ENCODE data around the gene PITRM1.

Gene PITRM1

GRCh38 chr10:3137958-3138726 lies 34.4 kb downstream of the PITRM1 start:
- no peak for DNase-seq (ENCODE audit: low spot score)
- TF ChIP-seq CTCF (IDR thresholded peaks at IDR 0.05; ENCODE audit: extremely low read depth, missing control alignments), result no peak

- no peak for DNase-seq (ENCODE audit: low spot score)
- no peak for TF ChIP-seq CTCF (IDR thresholded peaks at IDR 0.05; ENCODE audit: extremely low read depth, missing control alignments)
Measured at GRCh38 chr10:3136763-3137611, 35.6 kb downstream of the PITRM1 start.

- no peak for DNase-seq (ENCODE audit: low spot score)
- TF ChIP-seq CTCF (IDR thresholded peaks at IDR 0.05; ENCODE audit: extremely low read depth, missing control alignments), result no peak
Measured at GRCh38 chr10:3136336-3136735, 36.2 kb downstream of the PITRM1 start.

GRCh38 chr10:3135006-3135405 lies 37.6 kb downstream of the PITRM1 start:
- TF ChIP-seq CTCF (IDR thresholded peaks at IDR 0.05; ENCODE audit: extremely low read depth, missing control alignments), result no peak
- DNase-seq (ENCODE audit: low spot score), result no peak

GRCh38 chr10:3133948-3134347 lies 38.6 kb downstream of the PITRM1 start:
- TF ChIP-seq CTCF (IDR thresholded peaks at IDR 0.05; ENCODE audit: extremely low read depth, missing control alignments), result no peak
- no peak for DNase-seq (ENCODE audit: low spot score)

GRCh38 chr10:3132036-3133025 lies 40.3 kb downstream of the PITRM1 start:
- DNase-seq (ENCODE audit: low spot score), result no peak
- no peak for TF ChIP-seq CTCF (IDR thresholded peaks at IDR 0.05; ENCODE audit: extremely low read depth, missing control alignments)
